Activated naive CD4-positive, alpha-beta T cell treated with anti-CD3 and anti-CD28 coated beads, Interleukin-2, amount 50 U/mL, for 72 hours (primary cell): ENCODE data around the gene SAMHD1. TPM values are rescaled to one million over a fixed set of nuclear protein-coding genes. Genes with fewer than 3 reads are reported as not detected.
"Not testable (repeated sequence)": the region's sequence is repeated elsewhere in the genome, so short reads cannot be mapped to it uniquely, and the experiment has no call there.

Experiments used
- ATAC-seq, 2 donors: fragments of 150-1000 bp; cut with Tn5 transposase; 2 replicates each; pipeline ENCODE4 v1.10.0; 2021; ENCODE audit warnings: mild to moderate bottlenecking in 2 of 2, moderate library complexity in 2 of 2
- DNase-seq, 2 donors: peaks; one replicate each; pipeline ENCODE4 v3.0.0; 2021 to 2022; ENCODE audit warnings: low spot score in 2 of 2
- H3K27ac Mint-ChIP-seq, 2 donors: one replicate each; pipeline ENCODE4 v1.8.0; 2022; ENCODE audit warnings: mild to moderate bottlenecking in 2 of 2, mixed read lengths in 2 of 2
- H3K36me3 Mint-ChIP-seq, 2 donors: one replicate each; pipeline ENCODE4 v1.8.0; 2022; ENCODE audit warnings: mixed read lengths in 2 of 2
- H3K9me3 Mint-ChIP-seq, 2 donors: one replicate each; pipeline ENCODE4 v1.8.0; 2022; ENCODE audit warnings: mixed read lengths in 2 of 2
- total RNA-seq, 2 donors: library from RNA; stranded (reverse); gene quantifications; one replicate each; pipeline ENCODE4 v1.2.3, GENCODE V29; 2022

The SAMHD1 gene
- total RNA-seq, 2 donors from 2014 or later, result 50.2 to 56.3 TPM

DNA sequence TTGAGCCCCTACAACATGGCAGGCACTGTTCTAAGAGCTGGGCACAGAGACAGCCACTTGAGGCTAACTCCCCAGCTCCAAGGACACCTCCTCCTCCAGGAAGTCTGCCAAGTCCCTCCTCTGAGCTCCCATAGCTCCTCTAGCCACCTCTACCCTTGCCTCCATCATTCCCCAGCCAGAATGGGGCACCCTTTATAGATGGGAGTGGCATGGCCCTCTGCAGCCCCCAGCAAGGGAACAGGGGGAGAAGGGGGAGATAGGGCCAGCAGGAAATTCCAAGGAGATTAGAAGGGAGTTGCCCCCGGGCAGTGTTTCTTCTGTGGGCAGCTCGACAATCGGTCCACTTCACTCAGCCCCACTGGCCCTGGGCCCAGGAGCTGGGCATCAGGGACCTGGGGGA lies 95.3 kb downstream of the SAMHD1 start:
- Mint-ChIP-seq H3K9me3 (no peaks in the 10 kb centered on the region), H3K36me3 (no peaks in the 10 kb centered on the region), H3K27ac (peak overlapping the region in 1 of 2 donors; percentile 2)
- ATAC-seq, result no peak
- no peak for DNase-seq

DNA sequence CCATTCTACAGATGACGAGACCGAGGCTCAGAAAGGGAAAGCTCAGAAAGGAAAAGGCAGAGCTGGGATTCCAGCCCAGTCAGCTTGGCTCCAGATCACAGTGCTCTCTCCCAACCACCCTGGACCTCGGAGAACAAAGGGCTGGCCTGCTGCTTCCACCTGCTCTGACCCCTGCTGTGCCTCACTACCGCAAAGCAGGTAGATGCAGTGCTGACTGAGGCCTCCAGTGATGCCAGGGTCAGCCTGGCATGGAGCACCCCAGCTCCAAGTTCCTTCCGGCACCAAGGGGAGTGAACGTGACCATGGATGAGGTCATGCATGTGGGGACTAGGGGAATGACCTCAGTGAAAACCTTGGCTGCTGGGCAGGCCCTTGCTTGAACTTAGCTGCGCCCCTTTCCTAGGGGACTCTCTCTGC lies 96.3 kb downstream of the SAMHD1 start:
- Mint-ChIP-seq H3K36me3 (no peaks in the 10 kb centered on the region), H3K9me3 (no peaks in the 10 kb centered on the region), H3K27ac (no peak overlapping the region)
- DNase-seq (no peak), ATAC-seq (no peak)

DNA sequence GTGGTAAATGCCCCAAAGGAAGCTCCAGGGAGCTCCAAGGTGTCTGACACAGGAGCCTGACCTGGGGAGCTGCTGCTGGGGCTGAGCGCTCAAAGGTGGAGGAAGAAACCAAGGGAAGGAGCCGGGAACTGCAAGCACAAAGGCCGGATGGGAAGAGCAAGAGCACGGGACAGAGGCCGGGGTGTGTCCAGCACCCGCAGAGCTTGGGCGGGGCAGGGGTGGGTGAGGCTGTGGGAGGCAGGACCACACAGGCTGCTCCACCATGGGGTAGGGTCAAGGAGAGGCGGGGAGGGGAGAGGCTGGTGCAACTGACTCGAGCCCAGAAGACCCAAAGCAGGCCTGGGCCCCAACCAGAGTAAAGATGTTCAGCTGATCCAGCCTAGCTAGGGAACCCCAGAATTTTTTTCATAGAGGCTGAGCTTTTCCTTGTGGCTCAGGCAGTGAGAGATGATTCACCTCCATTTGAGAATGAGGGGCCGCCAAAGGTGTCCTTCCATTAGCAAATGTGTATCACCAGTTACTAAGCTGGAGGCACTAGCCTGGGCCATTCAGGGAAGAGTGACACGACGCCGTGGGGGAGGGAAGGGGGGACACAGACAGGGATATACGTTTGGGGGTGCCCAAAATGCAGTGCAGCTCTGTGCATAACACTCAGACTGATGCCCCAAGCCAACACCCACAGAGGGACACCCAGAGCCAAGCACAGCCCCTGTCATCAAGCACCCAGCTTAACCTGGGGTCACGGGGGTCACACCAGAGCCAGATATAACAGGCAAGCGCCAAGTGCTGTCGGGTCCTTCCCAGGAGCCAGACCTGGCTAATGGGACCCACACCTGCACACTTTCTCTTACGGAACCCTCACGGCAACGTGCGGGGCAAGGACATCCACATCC lies 96.9 kb downstream of the SAMHD1 start:
- Mint-ChIP-seq H3K36me3 (no peaks in the 10 kb centered on the region), H3K9me3 (no peaks in the 10 kb centered on the region), H3K27ac (no peak overlapping the region)
- DNase-seq (no peak), ATAC-seq (no peak)

DNA sequence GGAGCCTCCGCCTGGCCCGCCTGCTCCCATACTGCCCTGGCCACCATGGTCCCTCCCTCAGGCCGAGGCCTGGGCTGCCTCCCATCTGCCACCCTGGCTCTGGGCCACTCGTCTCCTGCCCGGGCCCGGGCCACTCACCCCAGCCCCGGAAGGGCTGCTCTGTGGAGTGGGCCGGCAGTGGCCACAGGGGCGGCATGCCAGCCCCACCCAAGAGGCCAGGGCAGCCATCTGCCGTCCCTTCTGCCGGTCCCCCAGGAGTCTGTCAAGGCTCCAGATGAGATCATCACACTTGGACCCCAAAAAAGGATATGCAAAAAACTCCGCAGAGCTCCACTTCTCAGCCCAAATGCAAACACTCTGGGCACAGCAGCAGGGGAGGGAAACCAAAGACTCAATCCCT lies 99.3 kb downstream of the SAMHD1 start:
- no peak for ATAC-seq
- no peaks in the 10 kb centered on the region for H3K9me3 Mint-ChIP-seq

DNA sequence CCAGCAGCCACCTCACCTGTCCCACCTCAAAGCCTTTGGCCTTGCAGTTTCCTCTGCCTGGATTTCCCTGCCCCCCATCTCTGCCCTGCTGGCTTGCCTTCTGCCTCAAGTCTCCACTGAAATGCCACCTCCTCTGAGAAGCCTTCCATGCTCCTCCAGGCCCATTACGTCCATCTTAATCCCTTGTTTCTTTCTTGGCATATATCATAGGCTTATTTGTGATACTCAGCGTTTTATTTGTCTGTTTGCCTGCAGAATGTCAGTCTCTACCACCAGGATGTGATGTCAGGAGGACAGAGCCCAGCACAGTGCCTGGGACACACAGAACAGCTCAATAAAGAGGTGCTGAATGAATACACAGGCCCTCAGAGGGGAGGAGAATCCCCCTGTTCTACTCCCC lies 100.0 kb downstream of the SAMHD1 start:
- H3K27ac Mint-ChIP-seq, result peak overlapping the region in 1 of 2 donors; percentile 11
- DNase-seq (no peak), ATAC-seq (no peak)
- H3K9me3 Mint-ChIP-seq, result no peaks in the 10 kb centered on the region
- H3K36me3 Mint-ChIP-seq, result no peaks in the 10 kb centered on the region

More for the DNA sequence above, 99.3 kb downstream of the SAMHD1 start:
- Mint-ChIP-seq H3K27ac (peak overlapping the region in 1 of 2 donors; percentile 11), H3K36me3 (no peaks in the 10 kb centered on the region)
- no peak for DNase-seq

DNA sequence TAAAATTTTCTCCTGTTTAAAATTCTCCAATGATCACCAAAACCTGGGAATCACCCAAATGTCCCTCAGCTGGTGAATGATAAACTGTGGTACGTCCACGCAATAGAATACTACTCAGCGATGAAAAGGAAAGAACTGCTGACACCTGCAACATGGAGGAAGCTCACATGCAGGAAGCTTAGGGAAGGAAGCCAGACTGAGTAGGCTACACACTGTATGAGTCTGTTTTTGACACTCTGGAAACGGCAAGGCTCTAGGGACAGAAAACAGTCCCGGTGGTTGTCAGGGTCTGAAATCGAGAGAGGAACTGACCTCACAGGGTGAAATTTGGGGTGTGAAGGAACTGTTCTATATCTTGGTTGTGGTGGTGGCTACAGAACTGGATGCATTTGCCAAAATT lies 100.7 kb downstream of the SAMHD1 start:
- H3K36me3 Mint-ChIP-seq, result no peaks in the 10 kb centered on the region
- ATAC-seq (no peak), DNase-seq (no peak)
- no peaks in the 10 kb centered on the region for H3K9me3 Mint-ChIP-seq
- no peak overlapping the region for H3K27ac Mint-ChIP-seq

DNA sequence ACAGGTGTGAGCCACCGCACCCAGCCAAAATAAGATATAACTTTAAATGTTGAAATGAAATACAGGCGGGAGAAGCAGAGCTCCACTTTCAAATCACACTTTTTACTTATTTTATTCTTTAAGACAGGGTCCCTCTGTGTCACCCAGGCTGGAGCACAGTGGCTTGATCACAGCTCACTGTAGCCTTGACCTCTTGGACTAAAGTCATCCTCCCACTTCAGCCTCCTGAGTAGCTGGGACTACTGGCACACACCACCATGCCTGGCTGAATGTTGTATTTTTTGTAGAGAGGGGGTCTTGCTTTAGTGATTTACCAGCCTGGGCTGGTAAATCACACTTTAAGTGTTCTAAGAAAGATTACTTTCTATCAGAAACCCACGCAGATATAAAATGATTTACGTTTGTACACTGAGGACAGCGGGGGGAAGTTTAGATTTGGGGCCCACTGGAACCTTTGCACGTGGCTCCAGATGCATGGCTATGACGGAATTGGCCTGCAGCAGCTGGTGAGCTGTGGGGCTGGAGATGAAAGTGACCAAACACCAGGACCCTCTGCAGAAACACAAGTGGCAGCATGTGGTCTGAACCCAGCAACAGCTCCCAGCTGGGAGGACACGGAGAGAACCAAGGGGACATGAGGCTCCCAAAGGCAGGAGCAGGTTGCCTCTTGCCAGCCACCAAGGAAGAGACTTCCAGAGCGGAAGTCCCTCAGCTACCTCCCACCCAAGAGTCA lies 102.0 kb downstream of the SAMHD1 start:
- H3K27ac Mint-ChIP-seq, result no peak overlapping the region
- no peak for ATAC-seq
- H3K36me3 Mint-ChIP-seq, result no peaks in the 10 kb centered on the region
- no peak for DNase-seq
- H3K9me3 Mint-ChIP-seq, result no peaks in the 10 kb centered on the region

DNA sequence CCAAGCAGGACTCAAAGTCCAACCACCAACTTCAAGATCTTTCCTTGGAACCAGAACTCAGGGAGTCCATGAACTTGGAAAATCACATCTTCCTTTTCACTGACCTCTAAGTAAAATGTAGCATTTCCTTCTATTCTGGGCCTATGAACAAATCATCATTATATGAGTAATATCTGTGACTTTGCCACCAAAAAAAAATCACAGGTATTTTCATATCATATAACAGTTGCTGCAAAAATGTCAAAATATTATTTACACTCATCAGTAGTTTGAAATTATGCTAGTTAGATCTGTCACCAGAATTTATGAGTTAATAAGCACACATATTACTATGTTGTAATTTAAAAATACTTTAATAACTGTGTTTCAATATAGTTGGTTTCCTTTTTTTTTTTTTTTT lies 102.8 kb downstream of the SAMHD1 start:
- DNase-seq (no peak), ATAC-seq (no peak)
- Mint-ChIP-seq H3K27ac (no peak overlapping the region), H3K36me3 (no peaks in the 10 kb centered on the region), H3K9me3 (no peaks in the 10 kb centered on the region)

DNA sequence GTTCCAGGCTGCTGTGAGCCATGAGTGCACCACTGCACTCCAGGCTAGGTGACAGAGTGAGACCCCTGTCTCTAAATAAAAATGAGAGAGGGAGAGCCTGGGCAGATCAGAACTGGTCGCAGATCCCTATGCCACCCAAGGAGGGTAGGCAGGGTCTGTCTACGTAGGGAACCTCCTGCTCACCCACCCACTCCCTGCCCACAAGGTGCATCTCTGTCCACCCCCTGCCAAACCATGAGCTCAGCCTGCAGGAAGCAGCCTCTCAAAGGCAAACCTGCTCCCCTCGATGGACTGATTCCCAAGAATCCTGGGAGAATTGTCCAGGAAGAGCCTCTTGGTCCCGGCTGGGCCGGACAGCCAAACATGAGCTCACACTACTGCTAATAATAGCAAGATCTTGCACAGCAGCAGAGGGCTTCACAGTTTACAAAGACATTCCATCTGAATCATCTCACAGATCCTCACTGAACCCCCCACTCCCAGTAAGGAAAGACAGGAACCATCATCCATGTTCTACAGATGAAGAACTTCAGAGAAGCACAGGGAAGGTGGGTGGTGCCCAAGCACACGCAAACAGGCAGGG lies 103.3 kb downstream of the SAMHD1 start:
- Mint-ChIP-seq H3K9me3 (no peaks in the 10 kb centered on the region), H3K27ac (no peak overlapping the region), H3K36me3 (no peaks in the 10 kb centered on the region)
- ATAC-seq, result no peak
- DNase-seq, result no peak

DNA sequence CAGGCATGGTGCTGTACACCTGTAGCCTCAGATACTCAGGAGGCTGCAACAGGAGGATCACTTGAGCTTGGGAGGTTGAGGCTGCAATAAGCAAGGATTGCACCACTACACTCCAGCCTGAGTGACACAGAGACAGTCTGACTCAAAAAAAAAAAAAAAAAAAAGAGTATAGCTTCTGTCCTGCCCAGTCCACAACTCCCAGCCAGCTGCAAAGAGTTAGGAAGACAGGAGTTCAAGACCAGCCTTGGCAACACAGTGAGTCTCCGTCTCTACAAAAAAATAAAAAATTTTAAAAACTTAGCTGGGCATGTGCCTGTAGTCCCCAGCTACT lies 103.8 kb downstream of the SAMHD1 start:
- Mint-ChIP-seq H3K27ac (no peak overlapping the region), H3K36me3 (no peaks in the 10 kb centered on the region), H3K9me3 (no peaks in the 10 kb centered on the region)
- ATAC-seq (no peak), DNase-seq (no peak)

DNA sequence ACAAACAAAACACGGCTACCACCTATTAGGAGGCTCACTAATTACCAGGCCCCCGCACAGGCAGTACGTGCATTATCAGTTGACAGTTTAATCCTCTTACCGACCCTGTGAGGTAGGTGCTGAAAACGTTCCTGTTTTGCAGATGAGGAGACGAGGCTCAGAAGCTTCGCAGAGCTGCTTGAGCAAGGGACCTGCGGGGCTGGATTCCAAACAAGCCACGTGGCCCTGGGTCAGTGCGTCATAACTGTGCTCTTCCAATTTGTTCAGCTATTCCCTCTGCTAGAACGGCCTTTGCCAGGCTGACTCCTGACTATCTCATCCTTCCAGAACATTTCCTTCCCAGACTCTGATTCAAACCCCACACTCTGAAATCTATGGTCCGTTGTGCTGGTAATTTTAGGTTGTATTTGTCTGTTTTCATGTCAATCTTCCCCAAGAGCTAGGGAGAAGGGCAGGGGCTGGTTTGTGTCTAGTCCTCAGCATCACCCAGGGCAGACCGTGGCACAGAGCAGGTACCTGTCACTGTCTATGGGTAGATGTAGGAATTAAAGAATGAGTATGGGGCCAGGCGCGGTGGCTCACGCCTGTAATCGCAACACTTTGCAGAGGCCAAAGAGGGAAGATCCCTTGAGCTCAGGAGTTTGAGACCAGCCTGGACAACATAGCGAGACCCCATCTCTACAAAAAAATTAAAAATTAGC lies 104.3 kb downstream of the SAMHD1 start:
- no peak for ATAC-seq
- DNase-seq, result no peak
- no peak overlapping the region for H3K27ac Mint-ChIP-seq
- no peaks in the 10 kb centered on the region for H3K36me3 Mint-ChIP-seq
- no peaks in the 10 kb centered on the region for H3K9me3 Mint-ChIP-seq

DNA sequence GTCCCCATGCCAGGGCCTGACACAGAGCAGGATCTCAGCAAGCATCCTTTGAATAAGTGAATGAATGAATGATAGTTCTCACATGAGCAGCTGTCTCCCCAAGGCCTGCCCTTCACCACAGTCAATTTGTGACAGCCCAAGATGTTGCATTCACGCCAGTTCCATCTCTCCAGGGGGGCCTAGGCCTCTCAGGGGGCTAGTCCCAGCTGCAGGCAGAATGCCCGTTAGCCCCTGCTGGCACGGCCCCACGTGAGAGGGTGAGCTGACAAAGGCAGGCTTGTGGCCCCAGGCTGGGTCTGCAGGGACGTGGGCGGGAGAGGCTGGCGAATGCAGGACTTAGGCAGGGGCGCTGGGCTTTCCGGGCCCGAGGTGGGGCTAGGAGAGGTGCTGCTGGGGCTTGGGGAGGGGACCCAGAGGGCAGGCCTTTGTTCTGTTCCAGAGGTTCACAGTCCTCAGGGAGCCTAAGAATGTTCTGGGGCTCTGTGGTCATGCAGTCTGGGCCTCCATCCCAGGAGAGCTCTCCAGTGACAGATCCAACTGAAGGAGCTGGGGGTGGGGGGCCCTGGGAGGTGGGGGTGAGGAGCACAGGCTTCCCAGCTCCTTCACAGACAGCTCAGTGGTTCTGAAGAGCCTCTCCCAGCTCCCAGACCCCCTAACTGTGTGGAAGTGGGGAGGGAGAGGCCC lies 106.1 kb downstream of the SAMHD1 start:
- Mint-ChIP-seq H3K9me3 (no peaks in the 10 kb centered on the region), H3K27ac (peak overlapping the region in 1 of 2 donors; percentile 34)
- DNase-seq, result no peak

DNA sequence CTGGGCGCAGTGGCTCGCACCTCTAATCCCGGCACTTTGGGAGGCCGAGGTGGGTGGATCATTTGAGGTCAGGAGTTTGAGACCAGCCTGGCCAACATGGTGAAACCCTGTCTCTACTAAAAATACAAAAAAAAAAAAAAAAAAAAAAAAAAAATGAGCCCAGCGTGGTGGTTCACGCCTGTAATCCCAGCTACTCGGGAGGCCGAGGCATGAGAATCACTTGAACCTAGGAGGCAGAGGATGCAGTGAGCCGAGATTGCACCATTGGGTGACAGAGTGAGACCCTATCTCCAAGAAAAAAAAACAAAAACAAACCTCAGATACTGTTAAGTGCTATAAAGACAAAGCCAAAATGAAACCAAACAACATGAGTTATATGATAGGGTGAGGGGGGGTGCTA lies 110.5 kb downstream of the SAMHD1 start:
- not testable (repeated sequence) for H3K27ac Mint-ChIP-seq, ATAC-seq, H3K9me3 Mint-ChIP-seq, H3K36me3 Mint-ChIP-seq, DNase-seq

More for the DNA sequence above, 106.1 kb downstream of the SAMHD1 start:
- ATAC-seq, result no peak
- H3K36me3 Mint-ChIP-seq, result no peaks in the 10 kb centered on the region
